PFSK-1 (cell line): Measurements from ENCODE around the gene FSTL4.

Experiments
- POLR2AphosphoS5 ChIP-seq: IDR thresholded peaks from 2 replicates; pipeline ENCODE4 v1.6.1; 2012; ENCODE audit warnings: low read depth, mild to moderate bottlenecking, control low read depth, low read length, moderate library complexity
- REST ChIP-seq, 2 experiments: IDR thresholded peaks; 2 replicates each; pipeline versions ENCODE4 v1.6.1 to v1.8.0; 2011 to 2012; ENCODE audit warnings: low read depth in 2 of 2, low read length in 2 of 2, control low read depth in 1 of 2, inconsistent platforms in 1 of 2, mild to moderate bottlenecking in 1 of 2, moderate library complexity in 1 of 2; ENCODE audit not compliant: insufficient read depth in 1 of 2
- SIN3A ChIP-seq: IDR thresholded peaks from 2 replicates; pipeline ENCODE4 v1.6.1; 2012; ENCODE audit warnings: mild to moderate bottlenecking, low read length, moderate library complexity, borderline replicate concordance; ENCODE audit not compliant: insufficient read depth
- TAF1 ChIP-seq: IDR thresholded peaks from 2 replicates; pipeline ENCODE4 v1.6.1; 2012; ENCODE audit warnings: low read length, control low read depth, borderline replicate concordance; ENCODE audit not compliant: insufficient read depth

- TF ChIP-seq POLR2AphosphoS5 (no peak), REST (IDR thresholded peaks at IDR 0.05; ENCODE audit: insufficient read depth in 1 of 2, low read depth in 2 of 2, low read length in 2 of 2) (no peak), TAF1 (no peak), SIN3A (no peak)
Measured at GRCh38 chr5:133637206-133637605, 24.9 kb upstream of the FSTL4 start.
